Cardiac fibroblast (primary cell): ENCODE data around the gene DDRGK1.

ENCODE experiments used
- DNase-seq, 2 donors: peaks; one replicate each; pipeline versions ENCODE4 v3.0.0 to v3.0.0-alpha.2; 2010; ENCODE audit warnings: low read depth in 2 of 2
- H3K4me3 ChIP-seq, 2 donors: replicated peaks in 1 of 2; 1 replicate in 1 of 2; 2 replicates in 1 of 2; pipeline ENCODE4 v1.5.1; 2011; ENCODE audit warnings: low read depth in 2 of 2, low read length in 2 of 2, mild to moderate bottlenecking in 2 of 2, moderate library complexity in 1 of 2
- TF ChIP-seq, protein P1 (sequence below): IDR thresholded peaks from one replicate; pipeline ENCODE4 v1.5.1; 2011; ENCODE audit warnings: low read depth, mild to moderate bottlenecking, low read length, inconsistent platforms

DDRGK1 gene

DNA sequence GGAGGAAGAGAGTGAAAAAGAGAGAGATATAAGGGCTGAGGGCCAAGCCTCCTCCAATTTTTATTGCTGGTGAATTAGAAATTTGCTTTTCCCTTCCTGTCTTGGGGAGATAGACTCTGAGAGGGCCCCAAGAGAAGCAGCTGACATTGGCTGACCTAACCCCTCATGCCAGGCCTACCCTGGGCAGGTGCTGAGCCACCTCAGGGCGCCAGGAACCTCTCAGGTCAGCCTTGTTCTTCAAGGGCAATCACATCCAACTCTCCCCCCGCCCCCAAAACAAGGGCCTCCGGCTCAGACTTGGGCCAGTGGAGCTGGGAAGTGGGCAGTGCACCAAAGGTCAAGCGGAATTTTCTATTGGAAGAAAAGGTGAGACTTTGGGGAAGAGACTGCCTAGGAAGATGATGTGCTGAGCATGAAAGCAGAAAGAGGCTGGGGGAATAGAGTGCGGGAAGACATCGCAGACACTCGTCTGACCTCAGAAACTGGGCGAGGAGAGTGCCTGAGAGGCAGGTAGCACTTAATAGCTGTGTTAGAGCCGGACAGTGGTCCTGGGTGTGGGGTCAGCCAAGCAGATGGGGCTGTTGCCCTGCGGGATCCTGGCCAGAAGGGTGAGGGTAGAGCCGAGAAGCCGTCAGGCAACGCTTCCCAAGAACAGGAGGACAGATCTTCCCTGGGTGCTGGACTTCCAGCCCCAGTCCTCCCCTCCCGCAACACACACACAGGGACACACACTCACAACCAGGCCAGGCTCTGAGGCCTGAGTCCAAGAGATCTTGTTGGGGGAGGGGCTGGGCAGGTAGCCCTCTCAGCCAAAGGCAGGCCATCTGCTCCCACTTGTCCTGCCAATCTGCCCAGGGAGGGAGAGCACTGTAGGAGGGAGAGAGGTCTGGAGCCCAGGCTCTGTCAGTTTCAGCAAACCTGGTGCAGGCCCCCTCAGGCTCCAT is 41.1 kb downstream of the DDRGK1 start:
- TF ChIP-seq, protein P1, sequence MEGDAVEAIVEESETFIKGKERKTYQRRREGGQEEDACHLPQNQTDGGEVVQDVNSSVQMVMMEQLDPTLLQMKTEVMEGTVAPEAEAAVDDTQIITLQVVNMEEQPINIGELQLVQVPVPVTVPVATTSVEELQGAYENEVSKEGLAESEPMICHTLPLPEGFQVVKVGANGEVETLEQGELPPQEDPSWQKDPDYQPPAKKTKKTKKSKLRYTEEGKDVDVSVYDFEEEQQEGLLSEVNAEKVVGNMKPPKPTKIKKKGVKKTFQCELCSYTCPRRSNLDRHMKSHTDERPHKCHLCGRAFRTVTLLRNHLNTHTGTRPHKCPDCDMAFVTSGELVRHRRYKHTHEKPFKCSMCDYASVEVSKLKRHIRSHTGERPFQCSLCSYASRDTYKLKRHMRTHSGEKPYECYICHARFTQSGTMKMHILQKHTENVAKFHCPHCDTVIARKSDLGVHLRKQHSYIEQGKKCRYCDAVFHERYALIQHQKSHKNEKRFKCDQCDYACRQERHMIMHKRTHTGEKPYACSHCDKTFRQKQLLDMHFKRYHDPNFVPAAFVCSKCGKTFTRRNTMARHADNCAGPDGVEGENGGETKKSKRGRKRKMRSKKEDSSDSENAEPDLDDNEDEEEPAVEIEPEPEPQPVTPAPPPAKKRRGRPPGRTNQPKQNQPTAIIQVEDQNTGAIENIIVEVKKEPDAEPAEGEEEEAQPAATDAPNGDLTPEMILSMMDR, result no peak
- H3K4me3 ChIP-seq, result no peak overlapping the region
- no peak for DNase-seq

GRCh38 chr20:3162080-3162611 is 42.3 kb downstream of the DDRGK1 start:
- no peak overlapping the region for H3K4me3 ChIP-seq
- TF ChIP-seq, protein P1, result no peak
- no peak for DNase-seq

GRCh38 chr20:3161316-3162079 is 43.0 kb downstream of the DDRGK1 start:
- no peak for DNase-seq
- H3K4me3 ChIP-seq, result no peak overlapping the region
- TF ChIP-seq, protein P1, result no peak

GRCh38 chr20:3160418-3160817 is 44.1 kb downstream of the DDRGK1 start:
- TF ChIP-seq, protein P1, result no peak
- no peak overlapping the region for H3K4me3 ChIP-seq
- no peak for DNase-seq

GRCh38 chr20:3158968-3159431 is 45.5 kb downstream of the DDRGK1 start:
- peak overlapping the region; percentile 79 to 90 for H3K4me3 ChIP-seq
- DNase-seq, result peak; percentile 33 to 37
- TF ChIP-seq, protein P1, result no peak

DNA sequence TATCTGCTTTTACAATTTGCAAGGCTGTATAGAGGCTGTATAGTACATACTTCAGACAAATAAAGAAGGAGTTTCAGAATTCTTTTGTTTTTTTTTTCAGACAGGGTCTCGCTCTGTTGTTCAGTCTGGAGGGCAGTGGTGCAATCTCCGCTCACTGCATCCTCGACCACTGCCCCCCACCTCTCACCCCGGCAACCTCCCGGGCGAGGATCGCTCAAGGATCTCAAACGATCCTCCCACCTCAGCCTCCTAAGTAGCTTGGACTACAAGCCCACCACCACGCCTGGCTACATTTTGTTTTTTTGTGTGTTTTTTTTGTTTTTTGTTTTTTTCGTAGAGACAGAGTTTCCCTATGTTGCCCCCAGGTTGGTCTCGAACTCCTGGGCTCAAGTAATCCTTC is 46.7 kb downstream of the DDRGK1 start:
- TF ChIP-seq, protein P1, result no peak
- no peak for DNase-seq
- peak overlapping the region in 1 of 2 donors; percentile 14 for H3K4me3 ChIP-seq
